Measurements from ENCODE around the gene EPHA1.

EPHA1 gene

GRCh38 chr7:143408686-143409561, at the start of gene EPHA1:
Gene EPHA1, minus strand, starts transcription at chr7:143408856. Its CDS starts 51 bp downstream, at chr7:143408805.
- Histone ChIP-seq H2AFZ (ENCODE audit: low read depth, low read length) (no peak within 1 kb of the TSS), H3K27me3 (ENCODE audit: insufficient read depth, low read length) (no peaks in the 10 kb centered on the region), H3K9me3 (ENCODE audit: low read length) (no peaks in the 10 kb centered on the region), H3K4me1 (ENCODE audit: insufficient read depth, low read length) (peaks cover 16% of the 10 kb centered on the region), H3K4me3 (ENCODE audit: low read length) (no peak within 1 kb of the TSS), H3K36me3 (ENCODE audit: insufficient read depth, low read length) (no peaks in the 10 kb centered on the region)

GRCh38 chr7:143458263-143458662, 49.6 kb upstream of the EPHA1 start:
- H3K4me1 ChIP-seq (ENCODE audit: insufficient read depth, low read length): peaks cover 1% of the 10 kb centered on the region
- no peak overlapping the region for H2AFZ ChIP-seq (ENCODE audit: low read depth, low read length)
- no peaks in the 10 kb centered on the region for H3K36me3 ChIP-seq (ENCODE audit: insufficient read depth, low read length)
- H3K9me3 ChIP-seq (ENCODE audit: low read length): no peaks in the 10 kb centered on the region
- no peaks in the 10 kb centered on the region for H3K27me3 ChIP-seq (ENCODE audit: insufficient read depth, low read length)
- no peak overlapping the region for H3K4me3 ChIP-seq (ENCODE audit: low read length)

- Histone ChIP-seq H3K4me3 (ENCODE audit: low read length) (no peak overlapping the region), H3K9me3 (ENCODE audit: low read length) (no peaks in the 10 kb centered on the region), H3K4me1 (ENCODE audit: insufficient read depth, low read length) (peaks cover 2% of the 10 kb centered on the region), H2AFZ (ENCODE audit: low read depth, low read length) (no peak overlapping the region), H3K36me3 (ENCODE audit: insufficient read depth, low read length) (no peaks in the 10 kb centered on the region), H3K27me3 (ENCODE audit: insufficient read depth, low read length) (no peaks in the 10 kb centered on the region)
Observed at GRCh38 chr7:143456992-143457793, 48.5 kb upstream of the EPHA1 start.

GRCh38 chr7:143455942-143456341, 47.3 kb upstream of the EPHA1 start:
- no peak overlapping the region for H2AFZ ChIP-seq (ENCODE audit: low read depth, low read length)
- no peaks in the 10 kb centered on the region for H3K36me3 ChIP-seq (ENCODE audit: insufficient read depth, low read length)
- peaks cover 2% of the 10 kb centered on the region for H3K4me1 ChIP-seq (ENCODE audit: insufficient read depth, low read length)
- H3K9me3 ChIP-seq (ENCODE audit: low read length): no peaks in the 10 kb centered on the region
- H3K27me3 ChIP-seq (ENCODE audit: insufficient read depth, low read length): no peaks in the 10 kb centered on the region
- no peak overlapping the region for H3K4me3 ChIP-seq (ENCODE audit: low read length)

GRCh38 chr7:143455491-143455890, 46.8 kb upstream of the EPHA1 start:
- Histone ChIP-seq H3K4me3 (ENCODE audit: low read length) (no peak overlapping the region), H3K27me3 (ENCODE audit: insufficient read depth, low read length) (no peaks in the 10 kb centered on the region), H2AFZ (ENCODE audit: low read depth, low read length) (no peak overlapping the region), H3K9me3 (ENCODE audit: low read length) (no peaks in the 10 kb centered on the region), H3K4me1 (ENCODE audit: insufficient read depth, low read length) (peaks cover 2% of the 10 kb centered on the region), H3K36me3 (ENCODE audit: insufficient read depth, low read length) (no peaks in the 10 kb centered on the region)

- no peak overlapping the region for H3K4me3 ChIP-seq (ENCODE audit: low read length)
- H2AFZ ChIP-seq (ENCODE audit: low read depth, low read length): no peak overlapping the region
- no peaks in the 10 kb centered on the region for H3K36me3 ChIP-seq (ENCODE audit: insufficient read depth, low read length)
- H3K27me3 ChIP-seq (ENCODE audit: insufficient read depth, low read length): no peaks in the 10 kb centered on the region
- no peaks in the 10 kb centered on the region for H3K9me3 ChIP-seq (ENCODE audit: low read length)
- peaks cover 2% of the 10 kb centered on the region for H3K4me1 ChIP-seq (ENCODE audit: insufficient read depth, low read length)
Observed at GRCh38 chr7:143454091-143454680, 45.5 kb upstream of the EPHA1 start.

- Histone ChIP-seq H3K4me1 (ENCODE audit: insufficient read depth, low read length) (peaks cover 7% of the 10 kb centered on the region), H3K36me3 (ENCODE audit: insufficient read depth, low read length) (no peaks in the 10 kb centered on the region), H3K4me3 (ENCODE audit: low read length) (no peak overlapping the region), H2AFZ (ENCODE audit: low read depth, low read length) (no peak overlapping the region), H3K27me3 (ENCODE audit: insufficient read depth, low read length) (no peaks in the 10 kb centered on the region), H3K9me3 (ENCODE audit: low read length) (no peaks in the 10 kb centered on the region)
Observed at GRCh38 chr7:143452495-143452894, 43.8 kb upstream of the EPHA1 start.

- no peaks in the 10 kb centered on the region for H3K9me3 ChIP-seq (ENCODE audit: low read length)
- H3K27me3 ChIP-seq (ENCODE audit: insufficient read depth, low read length): no peaks in the 10 kb centered on the region
- H3K36me3 ChIP-seq (ENCODE audit: insufficient read depth, low read length): no peaks in the 10 kb centered on the region
- peaks cover 12% of the 10 kb centered on the region for H3K4me1 ChIP-seq (ENCODE audit: insufficient read depth, low read length)
- no peak overlapping the region for H3K4me3 ChIP-seq (ENCODE audit: low read length)
- H2AFZ ChIP-seq (ENCODE audit: low read depth, low read length): no peak overlapping the region
Observed at GRCh38 chr7:143451746-143452145, 43.1 kb upstream of the EPHA1 start.

GRCh38 chr7:143451122-143451521, 42.5 kb upstream of the EPHA1 start:
- H3K4me1 ChIP-seq (ENCODE audit: insufficient read depth, low read length): peaks cover 12% of the 10 kb centered on the region

GRCh38 chr7:143449793-143450192, 41.1 kb upstream of the EPHA1 start:
- no peak overlapping the region for H2AFZ ChIP-seq (ENCODE audit: low read depth, low read length)
- H3K4me3 ChIP-seq (ENCODE audit: low read length): no peak overlapping the region
- H3K36me3 ChIP-seq (ENCODE audit: insufficient read depth, low read length): no peaks in the 10 kb centered on the region
- no peaks in the 10 kb centered on the region for H3K27me3 ChIP-seq (ENCODE audit: insufficient read depth, low read length)
- no peaks in the 10 kb centered on the region for H3K9me3 ChIP-seq (ENCODE audit: low read length)
- H3K4me1 ChIP-seq (ENCODE audit: insufficient read depth, low read length): peaks cover 12% of the 10 kb centered on the region

More at GRCh38 chr7:143451122-143451521, 42.5 kb upstream of the EPHA1 start:
- no peaks in the 10 kb centered on the region for H3K27me3 ChIP-seq (ENCODE audit: insufficient read depth, low read length)
- H2AFZ ChIP-seq (ENCODE audit: low read depth, low read length): no peak overlapping the region
- no peaks in the 10 kb centered on the region for H3K9me3 ChIP-seq (ENCODE audit: low read length)
- no peak overlapping the region for H3K4me3 ChIP-seq (ENCODE audit: low read length)
- H3K36me3 ChIP-seq (ENCODE audit: insufficient read depth, low read length): no peaks in the 10 kb centered on the region

- H3K4me1 ChIP-seq (ENCODE audit: insufficient read depth, low read length): peaks cover 12% of the 10 kb centered on the region
- H3K9me3 ChIP-seq (ENCODE audit: low read length): no peaks in the 10 kb centered on the region
- H3K4me3 ChIP-seq (ENCODE audit: low read length): no peak overlapping the region
- no peaks in the 10 kb centered on the region for H3K27me3 ChIP-seq (ENCODE audit: insufficient read depth, low read length)
- H2AFZ ChIP-seq (ENCODE audit: low read depth, low read length): no peak overlapping the region
- H3K36me3 ChIP-seq (ENCODE audit: insufficient read depth, low read length): no peaks in the 10 kb centered on the region
Observed at GRCh38 chr7:143448429-143448828, 39.8 kb upstream of the EPHA1 start.

- no peak overlapping the region for H2AFZ ChIP-seq (ENCODE audit: low read depth, low read length)
- no peaks in the 10 kb centered on the region for H3K9me3 ChIP-seq (ENCODE audit: low read length)
- peaks cover 10% of the 10 kb centered on the region for H3K4me1 ChIP-seq (ENCODE audit: insufficient read depth, low read length)
Observed at GRCh38 chr7:143447466-143447865, 38.8 kb upstream of the EPHA1 start.

GRCh38 chr7:143444785-143445184, 36.1 kb upstream of the EPHA1 start:
- Histone ChIP-seq H3K4me1 (ENCODE audit: insufficient read depth, low read length) (peaks cover 10% of the 10 kb centered on the region), H3K9me3 (ENCODE audit: low read length) (no peaks in the 10 kb centered on the region), H3K27me3 (ENCODE audit: insufficient read depth, low read length) (peaks cover 2% of the 10 kb centered on the region), H3K36me3 (ENCODE audit: insufficient read depth, low read length) (no peaks in the 10 kb centered on the region), H3K4me3 (ENCODE audit: low read length) (no peak overlapping the region), H2AFZ (ENCODE audit: low read depth, low read length) (no peak overlapping the region)

More at GRCh38 chr7:143447466-143447865, 38.8 kb upstream of the EPHA1 start:
- H3K4me3 ChIP-seq (ENCODE audit: low read length): no peak overlapping the region
- no peaks in the 10 kb centered on the region for H3K27me3 ChIP-seq (ENCODE audit: insufficient read depth, low read length)
- no peaks in the 10 kb centered on the region for H3K36me3 ChIP-seq (ENCODE audit: insufficient read depth, low read length)

Measured in neuron (in vitro differentiated cells).